Midbrain (tissue), 1 donor: ENCODE measurements around the gene PHACTR3.

Experiments
- DNase-seq: peaks from one replicate; lab custom pipeline; 2025; lab: John Stamatoyannopoulos, UW

Gene PHACTR3

DNA sequence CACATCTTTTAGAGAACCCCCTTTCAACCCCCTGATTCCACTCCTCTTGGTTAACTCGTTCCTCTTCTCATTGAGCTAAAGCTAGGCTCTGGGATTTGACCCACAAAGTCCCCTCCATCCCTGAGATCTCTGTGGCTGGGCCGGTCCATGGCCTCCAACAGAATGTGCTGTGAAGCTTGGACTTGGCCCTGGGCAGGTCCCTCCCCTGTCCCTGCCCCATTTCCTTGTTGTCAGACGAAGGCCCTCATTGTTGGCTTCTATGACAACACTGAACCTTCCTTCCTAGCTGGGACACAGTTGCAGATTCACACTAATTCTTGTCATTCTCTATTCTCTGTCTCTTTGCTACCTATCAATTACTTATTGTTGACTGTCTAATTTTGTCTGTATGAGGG is 173.0 kb downstream of the PHACTR3 start:
- no peak for DNase-seq

DNA sequence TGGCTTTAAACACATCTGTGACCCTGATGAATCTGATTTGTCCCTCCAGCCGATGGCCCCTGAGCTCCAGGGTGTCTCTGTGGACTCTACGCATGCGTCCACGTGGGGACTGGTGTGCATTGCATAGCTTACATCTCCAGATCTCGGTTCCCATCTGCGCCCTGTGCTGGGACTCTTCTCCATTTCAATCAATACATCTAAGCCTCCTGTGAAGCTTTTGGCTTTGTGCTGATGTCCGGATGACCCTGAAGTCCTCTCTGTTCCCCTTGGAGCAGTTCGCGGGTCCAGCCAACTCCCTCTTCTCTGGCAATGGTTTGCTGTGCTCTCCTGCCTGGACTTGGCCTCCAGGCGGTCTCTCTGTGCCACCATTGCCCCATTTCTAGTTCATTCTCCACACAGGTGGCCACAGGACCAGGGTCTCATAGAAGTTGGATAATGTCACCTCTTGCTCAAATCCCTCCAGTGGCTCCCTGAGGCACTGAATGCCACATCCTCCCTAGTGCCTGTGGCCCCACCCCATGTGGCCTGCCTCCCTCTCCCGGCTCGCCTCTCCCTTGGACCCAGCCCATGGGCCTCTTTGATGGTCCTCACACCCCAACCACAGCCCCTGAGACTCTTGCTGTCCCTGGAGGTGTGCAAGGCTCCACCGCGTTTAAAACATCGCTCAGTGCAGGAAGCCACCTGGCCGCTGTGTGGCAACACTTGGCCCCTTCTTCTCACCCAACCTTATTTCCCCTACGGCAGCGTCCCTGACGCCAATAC is 173.7 kb downstream of the PHACTR3 start:
- DNase-seq = no peak

DNA sequence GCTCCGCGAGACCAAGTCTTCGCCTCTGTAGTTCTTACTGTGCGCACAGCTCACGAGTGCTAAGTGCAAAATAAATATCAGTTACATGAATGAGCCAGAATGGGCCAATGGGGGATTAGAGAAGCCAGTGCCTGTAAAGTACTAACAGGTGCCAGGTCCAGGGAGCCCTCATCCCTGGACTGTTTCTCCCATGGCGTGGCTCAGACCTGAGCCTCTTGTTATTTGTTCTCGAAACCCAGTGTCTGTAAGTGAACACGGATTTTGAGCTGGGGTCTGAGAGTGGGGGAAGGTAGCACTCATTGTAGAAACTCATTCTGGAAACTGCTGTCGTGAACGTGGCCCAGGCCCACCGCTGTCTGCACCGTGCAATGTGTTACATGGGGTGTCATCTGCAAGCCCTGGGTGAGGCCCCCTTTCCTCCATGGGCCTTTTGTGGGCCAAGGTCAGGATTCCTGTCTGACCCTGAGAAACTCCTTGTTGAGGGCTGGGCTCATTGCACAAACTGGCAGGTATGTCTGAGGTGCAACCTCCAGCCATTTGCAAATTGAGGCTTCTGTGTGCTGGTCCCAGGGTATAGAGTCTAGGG is 174.4 kb downstream of the PHACTR3 start:
- DNase-seq = no peak

DNA sequence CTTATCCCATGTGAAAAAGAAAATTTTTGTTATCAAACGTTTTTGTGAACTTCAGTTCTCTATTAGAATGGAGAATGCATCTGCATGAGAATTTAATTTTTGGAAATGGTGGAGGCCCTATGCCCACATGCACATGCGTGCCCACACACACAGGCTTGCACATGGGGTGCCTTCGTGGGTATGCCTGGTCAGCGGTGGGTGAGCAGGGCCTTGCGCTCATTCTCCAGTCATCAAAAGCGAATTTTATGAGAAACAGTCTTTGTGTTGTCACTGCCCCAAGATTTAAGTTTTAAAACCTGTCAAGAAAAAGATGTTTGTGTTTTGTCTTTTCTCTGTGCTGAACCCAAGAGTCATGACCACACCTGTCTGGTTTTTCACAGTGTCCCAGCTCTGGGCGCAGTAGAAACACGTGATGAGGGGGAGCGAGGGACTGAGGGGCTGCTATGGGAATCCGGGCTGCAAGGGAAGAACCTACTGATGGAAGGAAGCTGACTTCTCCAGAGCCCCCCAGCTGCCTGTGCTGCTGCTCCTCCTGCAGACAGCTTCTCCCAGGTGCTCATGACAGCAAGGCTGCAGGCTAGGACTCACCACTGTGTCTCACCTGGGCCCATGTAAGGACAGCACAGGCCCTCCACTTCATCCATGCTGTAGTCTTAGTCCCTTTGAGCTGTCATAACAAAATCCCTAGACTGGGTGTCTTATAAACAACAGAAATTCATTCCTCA is 175.5 kb downstream of the PHACTR3 start:
- DNase-seq = no peak

DNA sequence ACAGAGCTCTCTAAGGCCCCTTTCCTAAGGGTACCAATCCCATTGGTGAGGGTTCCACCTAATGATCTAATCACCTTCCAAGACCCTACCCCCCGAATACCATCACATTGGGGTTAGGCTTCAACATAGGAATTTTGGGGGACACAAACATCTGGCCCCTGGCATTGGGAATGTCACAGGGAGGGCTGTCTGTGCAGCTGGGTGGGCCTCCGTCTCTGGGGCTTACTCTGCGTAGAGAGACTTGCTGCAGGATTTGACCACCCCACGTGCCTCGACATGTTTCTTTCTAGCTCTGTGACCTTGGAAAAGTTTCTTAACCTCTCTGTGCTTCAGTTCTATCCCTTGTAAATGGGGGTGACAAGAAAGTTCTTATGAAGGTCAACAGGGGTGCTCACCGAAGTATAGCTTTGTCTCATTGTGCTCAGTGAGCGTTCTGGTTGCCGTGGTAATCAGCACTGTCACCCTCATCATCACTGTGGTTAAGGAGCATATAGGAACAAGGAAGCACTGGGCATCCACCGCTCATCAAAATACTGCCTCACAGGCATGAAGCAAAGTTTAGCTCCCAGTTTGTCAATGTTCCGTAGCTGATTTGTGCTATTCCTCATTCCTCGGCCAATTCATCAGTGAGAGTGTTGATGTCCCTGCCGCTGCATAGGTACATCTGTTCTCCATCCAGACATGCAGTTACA is 176.3 kb downstream of the PHACTR3 start:
- no peak for DNase-seq

DNA sequence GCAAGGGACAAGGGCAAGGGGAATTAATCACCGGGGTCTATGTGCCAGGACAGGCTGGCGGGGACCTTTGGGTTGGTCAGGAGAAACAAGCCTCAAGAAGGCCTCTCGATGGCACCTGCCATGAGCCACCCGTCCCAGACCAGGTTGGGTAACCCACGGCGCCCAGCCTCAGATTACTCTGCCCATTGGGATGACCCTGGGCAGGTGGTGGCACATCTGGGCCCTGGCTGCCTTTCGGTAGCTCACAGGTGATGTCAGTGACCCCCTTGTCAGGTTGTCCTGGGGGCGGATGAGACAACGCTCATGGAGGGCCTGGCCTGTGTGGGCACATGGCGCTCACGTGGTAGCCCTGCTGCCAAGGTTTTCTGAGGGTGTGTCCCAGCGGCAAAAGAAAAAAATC is 176.9 kb downstream of the PHACTR3 start:
- DNase-seq = no peak

DNA sequence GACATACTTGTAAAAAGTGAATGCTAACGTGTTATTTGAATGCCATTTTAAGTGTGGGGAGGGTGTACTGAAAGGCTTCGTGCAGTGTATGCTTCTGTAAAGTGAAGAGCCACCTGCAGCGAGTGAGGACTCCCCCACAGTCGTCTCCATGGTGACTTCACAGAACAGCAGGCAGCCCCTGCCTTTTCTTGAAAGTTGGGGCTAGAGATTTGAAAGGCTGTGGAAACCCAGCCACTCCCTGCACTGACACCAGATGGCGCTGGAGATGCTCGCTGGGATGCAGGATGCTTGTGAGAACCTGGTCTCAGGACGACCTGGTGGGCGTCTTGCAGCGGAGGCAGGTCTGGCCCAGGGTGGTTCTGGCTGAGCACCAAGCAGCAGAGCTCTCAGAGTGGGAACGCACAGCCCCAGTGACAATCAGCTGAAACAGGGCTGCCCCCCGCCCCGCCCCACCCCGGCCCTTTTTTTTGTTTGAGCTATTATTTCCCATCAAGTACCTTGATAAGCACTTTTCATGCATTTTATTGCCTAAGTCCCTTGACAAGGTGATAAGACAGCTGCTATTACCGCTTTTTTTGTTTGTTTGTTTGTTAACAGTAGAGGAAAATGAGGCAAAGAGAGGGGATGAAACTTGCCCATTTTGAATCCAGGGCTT is 178.8 kb downstream of the PHACTR3 start:
- peak; percentile 69 for DNase-seq

DNA sequence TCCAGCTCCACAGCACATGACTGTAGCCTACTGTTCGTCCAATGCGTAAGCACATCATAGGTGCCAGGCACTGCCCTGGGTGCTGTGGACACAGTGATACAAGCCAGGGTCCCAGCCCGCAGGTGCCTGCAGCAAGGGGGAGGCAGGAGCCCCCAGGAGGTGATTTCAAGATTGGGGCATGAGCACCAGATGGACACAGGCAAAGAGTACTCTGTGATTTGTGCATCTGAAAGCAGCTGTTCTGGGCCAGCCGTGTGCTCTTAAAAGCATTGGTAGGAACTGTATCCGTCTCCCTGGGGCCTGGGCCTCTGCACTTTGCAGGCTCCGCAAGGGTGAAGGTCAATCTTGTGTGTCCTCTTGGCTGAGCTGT is 179.3 kb downstream of the PHACTR3 start:
- no peak for DNase-seq

DNA sequence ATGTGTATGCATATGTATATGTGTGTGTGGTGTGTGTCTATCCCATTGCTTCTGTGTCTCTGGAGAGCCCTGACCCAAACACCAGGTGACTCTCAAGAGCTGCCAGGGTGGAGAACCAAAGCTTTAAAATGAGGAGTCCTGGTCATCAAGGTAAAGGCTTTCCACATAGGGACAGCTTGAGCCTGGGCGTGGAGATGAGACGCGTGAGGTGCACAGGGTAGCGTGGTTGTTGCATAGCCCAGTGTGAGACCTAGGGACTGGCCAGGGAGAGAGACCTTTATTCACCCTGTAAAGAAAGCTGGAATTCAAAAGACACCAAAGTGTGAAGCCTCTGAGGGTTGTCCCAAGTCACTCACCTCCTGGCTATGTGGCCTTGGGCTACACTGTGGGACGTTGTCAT is 180.0 kb downstream of the PHACTR3 start:
- DNase-seq = no peak

DNA sequence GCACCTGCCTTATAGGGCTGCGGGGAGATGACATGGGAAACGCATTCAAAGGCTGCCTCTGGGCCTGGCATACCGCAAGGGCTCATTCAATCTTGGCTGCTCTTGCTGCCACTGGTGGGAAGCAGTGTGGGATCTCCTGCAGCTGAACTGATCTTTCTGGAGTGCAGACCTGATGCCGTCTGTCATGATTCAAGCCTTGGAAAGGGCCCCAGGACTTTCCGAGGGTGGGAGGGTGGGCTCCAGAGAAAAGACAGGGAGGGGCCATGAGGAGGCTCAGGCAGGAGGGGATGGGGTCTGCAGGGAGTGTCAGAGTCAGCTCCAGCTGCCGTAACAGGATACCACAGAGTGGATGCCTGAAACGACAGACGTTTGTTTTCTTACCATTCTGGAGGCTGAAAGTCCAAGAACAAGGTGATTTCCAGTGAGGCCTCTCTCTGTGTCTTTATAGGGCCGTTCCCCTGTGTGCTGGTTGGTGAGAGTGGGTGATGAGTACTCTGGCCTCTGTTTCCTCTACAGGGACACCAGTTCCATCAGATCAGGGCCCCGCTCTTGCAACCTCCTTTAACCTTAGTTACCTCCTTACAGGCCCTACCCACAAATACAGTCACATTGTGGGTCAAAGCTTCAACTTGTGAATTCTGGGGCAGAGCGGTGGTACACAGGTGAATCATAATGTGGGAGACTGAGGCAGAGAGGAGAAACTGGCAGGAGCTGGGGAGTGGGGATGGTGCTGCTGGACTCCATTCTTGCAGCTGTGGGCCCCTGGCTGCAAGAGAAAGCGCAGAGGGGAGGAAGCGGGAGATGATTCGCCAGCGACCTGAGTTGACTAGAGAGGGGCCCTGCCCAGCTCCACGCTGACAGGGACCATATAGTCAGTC is 180.7 kb downstream of the PHACTR3 start:
- DNase-seq = no peak

DNA sequence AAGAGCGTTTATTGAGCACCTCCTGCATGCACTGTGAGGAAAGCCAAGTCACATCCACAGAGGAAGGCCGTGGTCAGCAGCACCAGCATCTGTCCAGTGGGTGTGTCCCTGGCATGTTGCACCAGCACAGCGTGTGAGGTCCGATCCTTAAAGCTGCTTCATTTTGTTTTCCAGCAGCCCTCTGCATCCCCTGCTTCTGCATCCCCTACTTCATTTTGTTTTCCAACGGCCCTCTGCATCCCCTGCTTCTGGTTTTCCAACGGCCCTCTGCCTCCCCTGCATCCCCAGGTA is 181.3 kb downstream of the PHACTR3 start:
- no peak for DNase-seq

DNA sequence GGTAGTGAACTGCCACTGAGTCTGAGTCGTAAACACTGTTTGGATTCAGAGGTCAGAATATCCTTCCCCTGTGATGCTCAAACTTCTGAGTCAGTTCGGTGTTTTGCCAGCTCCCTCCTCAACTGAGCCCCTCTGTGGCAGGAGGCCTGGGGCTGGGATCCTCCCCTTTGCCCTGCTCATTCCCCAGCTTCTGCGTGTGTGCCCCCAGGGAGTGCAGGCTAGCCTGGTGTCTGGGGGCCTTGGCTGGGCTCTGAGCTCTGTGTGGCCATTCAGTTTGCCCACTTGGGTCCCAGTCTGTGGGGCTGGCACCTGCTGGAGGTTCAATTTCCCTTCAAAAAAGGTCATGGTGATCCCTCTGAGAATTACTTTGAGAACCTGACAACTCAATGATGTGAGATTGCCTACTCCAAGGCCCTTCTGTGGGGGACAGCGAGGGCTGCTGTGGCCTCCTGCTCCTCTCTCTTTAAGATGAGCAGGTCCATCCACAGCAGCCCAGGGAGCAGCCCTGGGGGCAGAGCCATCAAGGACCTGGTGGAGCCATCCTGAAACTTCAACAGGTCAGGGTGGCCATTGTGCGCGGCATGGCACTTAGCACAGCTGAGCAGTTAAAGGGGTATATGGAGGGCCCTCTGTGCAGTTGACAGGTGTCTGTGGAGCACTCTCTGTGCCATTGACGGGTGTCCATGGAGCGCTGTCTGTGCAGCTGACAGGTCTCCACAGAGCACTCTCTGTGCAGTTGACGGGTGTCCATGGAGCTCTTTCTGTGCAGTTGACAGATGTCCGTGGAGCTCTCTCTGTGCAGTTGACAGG is 181.9 kb downstream of the PHACTR3 start:
- DNase-seq = no peak

DNA sequence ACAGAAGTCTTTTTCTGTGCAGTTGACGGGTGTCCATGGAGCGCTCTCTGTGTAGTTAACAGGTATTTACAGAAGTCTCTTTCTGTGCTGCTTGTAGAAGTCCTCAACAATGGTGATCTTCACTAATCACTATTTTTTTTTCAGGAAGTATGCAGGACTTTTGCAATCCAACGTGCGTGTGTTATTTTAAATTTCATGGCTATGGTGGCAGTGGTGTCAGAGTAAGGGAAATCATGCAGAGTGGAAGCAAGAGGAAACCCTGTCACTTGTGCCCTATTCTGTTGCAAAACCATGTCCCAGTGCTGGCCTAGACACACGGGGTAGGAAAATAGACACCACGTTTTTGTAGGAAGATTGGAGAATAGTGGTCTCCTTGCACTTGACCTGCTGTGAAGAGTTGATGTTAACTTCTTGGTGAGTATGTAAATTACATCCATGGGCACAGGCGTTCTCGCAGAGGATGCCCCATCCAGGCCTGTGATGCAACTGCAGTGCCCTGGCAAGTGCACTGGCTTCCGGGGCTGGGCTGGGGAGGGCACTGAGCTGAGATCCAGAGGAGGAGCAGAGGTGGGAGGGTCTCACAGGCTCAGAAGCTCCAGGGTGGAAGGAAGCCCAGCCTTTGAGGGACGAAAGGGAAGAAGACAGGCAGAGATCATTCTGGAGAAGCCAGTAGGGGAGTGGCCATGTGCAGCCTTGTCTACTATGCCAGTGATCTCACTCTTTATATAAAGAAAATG is 182.6 kb downstream of the PHACTR3 start:
- DNase-seq = no peak

DNA sequence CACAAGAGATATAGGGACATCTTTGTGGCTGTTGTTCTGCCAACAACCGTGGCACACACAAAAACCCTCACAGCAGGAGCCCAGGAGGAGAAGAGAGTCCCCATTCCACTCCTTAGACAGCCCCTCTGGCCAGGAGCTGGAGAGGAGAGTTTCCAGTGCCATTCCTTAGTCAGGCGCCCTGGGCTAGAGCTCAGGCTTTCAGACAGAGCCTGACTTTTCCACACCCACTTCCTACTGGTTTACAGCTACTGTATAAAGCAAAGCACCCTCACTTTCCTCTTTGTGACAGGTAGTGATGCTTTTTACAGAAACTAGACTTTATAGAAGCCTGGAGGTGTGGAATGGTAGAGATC is 183.2 kb downstream of the PHACTR3 start:
- DNase-seq = no peak

DNA sequence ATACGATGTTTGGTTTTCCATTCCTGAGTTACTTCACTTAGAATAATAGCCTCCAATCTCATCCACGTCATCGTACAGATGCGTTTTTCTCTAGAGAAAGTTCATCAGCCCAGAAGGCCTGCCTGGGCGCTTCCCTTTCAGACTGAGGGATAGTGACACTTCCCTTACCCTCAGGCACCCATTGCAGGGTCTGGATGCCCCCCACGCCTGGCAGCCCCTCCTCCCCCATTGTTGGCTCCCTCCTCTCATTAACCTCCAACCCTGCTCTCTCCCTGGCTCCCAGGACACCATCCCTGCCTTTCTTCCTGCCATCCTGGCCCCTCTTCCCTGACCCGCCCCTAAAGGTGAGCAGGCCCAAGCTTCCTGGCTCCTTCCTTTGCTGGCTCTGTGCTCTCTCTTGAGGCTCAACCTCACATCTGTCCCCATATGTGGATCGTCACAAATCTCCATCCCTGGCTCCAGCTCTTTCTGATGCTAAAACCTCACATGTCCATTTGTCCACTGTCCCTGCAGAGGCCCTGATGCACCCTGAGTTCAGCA is 183.9 kb downstream of the PHACTR3 start:
- DNase-seq = no peak

DNA sequence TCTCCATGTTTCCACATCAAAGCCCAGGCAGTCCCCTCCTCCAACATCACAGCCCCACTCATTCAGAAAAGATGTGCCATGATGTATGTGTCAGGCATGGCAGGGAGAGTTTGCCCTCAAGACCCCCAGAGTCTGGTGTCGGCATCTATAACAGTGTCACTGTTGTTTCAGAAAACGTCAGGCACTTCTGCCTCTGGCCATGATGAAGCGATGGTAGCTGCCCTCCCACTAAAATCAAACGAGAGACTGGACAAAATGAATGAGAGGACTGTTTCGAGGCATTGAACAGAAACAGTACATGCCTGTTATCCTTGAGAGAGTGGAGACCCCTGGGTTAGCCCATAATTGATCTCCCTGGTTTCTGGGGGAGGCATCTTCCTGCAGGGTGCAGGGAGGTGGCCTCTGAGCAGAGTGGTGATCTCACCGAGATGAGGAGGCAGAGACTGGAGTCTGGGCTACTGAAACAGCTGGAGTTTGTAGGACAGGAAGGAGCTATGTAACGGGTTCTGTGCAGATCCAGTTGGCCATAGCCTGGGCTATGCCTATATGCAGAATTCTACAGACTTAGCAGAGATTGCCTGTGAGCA is 184.6 kb downstream of the PHACTR3 start:
- DNase-seq = no peak

DNA sequence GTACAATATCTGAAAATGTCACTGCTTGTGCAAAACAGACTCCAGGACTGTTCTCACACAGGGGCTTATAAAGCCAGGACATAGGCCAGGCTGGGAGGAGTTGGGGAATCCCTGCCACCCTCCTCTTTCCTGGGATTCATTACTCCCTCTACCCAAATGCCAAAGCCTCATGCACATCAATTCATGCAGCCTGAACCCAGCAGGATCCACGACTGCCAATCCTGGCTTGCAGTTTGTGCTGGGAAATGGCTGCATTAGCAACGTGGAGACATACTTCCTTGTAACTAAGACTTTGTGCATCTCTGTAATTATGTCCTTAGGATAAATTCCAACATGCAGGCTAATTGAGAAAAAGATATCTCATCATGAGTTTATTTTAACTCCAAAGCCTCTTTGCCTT is 185.3 kb downstream of the PHACTR3 start:
- DNase-seq = no peak

DNA sequence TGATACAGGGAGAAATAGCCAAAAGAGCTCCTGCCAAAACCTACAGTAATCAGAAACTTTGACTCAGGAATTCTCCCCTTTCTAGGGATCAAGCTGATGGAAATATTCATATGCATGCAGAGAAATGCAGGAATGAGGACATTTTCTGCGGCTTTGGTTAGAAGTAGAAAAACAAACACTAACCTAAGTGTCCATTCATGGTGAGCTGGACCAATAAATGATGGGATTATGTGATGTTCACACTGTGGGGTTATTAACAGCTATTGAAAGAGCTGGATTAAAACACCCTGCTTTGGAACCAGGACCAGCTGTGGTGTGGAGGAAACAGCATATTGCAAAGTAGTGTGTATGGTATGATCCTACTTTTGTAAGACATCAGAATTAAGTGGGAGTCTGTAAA is 186.0 kb downstream of the PHACTR3 start:
- no peak for DNase-seq

DNA sequence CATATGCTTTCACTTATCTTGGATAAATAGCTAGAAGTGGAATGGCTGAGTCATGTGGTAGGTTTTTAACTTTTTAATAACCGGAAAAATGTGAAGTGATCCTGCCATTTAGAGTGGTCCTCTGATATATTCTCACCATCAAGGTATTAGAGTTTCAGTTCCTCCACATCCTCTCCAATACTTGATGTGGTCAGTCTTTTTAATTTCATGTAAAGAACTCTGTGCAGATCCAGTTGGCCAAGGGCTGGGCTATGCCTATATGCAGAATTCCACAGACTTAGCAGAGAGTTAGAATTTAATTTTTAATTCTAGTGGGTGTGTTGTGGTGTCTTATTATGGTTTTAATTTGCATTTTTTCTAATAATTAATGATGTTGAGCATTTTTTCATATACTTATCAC is 188.0 kb downstream of the PHACTR3 start:
- DNase-seq = no peak
